ENCODE results near the gene PSMC5.
"Not testable (repeated sequence)": the region's sequence is repeated elsewhere in the genome, so short reads cannot be mapped to it uniquely, and the experiment has no call there.

The PSMC5 gene

GRCh38 chr17:63840591-63841349 lies 13.5 kb downstream of the PSMC5 start:
- DNase-seq (ENCODE audit: low read depth) = no peak

DNA sequence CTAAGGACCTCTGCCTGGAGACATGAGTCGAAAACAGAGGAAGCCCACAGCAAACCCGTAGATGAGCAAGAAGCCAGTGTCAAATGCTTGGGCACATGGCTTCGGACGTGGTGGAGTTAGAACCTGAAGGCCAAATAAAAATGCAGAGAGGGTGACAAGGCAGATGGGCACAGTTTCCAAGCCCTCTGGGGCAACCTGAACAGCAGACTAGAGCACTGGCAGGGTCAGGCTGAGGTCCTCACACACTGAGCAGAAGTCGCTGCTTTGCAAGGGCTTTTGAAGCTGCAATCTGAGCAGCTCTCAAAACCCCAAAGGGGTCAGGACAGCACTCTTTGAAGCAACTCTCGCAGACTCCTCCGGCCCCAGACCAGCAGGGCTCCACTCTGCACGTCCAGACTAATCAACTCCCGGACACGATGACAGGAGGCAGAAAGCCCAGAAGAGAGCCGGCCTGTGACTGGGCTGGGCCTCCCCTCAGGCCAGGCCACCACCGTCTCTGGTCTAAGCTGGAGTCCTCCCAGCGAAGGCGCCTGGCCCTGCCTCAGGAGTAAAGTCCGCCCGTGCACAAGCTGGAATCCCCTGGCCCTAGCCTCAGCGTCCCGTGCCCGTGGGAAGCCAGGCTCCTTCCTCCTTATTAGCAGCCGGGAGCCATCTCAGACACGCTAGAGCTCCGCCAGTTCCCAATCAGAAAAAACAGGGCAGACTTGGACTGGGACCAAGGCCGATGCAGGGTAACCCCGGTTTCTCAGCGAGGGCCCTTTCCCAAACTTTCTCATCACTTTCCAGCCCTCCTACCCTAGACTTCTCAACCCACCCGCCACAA lies 14.3 kb downstream of the PSMC5 start:
- DNase-seq (ENCODE audit: low read depth) = no peak

GRCh38 chr17:63842173-63842539 lies 14.9 kb downstream of the PSMC5 start:
- no peak for DNase-seq (ENCODE audit: low read depth)

DNA sequence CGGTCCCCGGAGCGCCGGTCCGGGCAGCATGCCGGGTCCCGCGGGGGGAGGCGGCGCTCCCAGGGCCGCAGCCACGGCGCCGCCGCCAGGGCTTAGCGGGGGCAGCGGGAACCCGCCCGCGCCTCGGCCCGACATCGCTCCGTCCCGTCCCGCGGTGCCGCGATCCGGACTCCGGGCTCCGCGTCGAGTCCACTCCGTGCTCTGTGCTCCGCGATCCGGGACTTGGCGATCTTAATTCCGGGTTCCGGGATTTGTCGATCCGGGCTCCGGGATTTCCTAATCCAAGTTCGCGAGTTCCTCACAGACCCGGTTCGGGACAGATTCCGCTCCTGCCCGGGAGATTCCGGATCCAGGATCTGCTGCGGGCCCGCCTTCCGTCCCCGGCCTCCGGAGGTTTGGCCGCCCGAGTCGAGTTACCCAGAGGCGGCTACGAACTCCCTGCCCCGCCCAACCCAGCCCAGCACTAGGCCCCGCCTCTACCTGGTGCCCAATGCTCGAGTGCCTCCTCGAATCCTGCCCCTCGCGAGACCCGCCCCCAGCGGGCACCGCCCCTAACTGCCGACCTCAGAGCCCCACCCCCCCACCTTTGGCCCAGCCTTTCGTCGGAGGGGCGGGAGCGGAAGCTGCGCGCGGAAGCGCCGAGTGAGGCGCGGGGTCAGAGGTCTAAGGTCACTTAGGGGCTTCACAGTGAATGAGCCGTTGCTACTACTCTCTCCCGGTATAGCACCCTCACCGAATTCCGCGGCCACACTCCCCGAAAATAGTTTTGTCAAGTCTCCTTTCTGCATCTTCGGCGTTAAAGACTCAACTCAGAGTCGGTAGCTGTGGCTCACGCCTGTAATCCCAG lies 15.5 kb downstream of the PSMC5 start, which contains the start of gene SMARCD2:
Gene SMARCD2, minus strand, starts transcription at position 146 of the 847 bp plus-strand sequence. Its CDS starts 11 bp downstream, at position 135.
- DNase-seq (ENCODE audit: low read depth) = peak; percentile 93

DNA sequence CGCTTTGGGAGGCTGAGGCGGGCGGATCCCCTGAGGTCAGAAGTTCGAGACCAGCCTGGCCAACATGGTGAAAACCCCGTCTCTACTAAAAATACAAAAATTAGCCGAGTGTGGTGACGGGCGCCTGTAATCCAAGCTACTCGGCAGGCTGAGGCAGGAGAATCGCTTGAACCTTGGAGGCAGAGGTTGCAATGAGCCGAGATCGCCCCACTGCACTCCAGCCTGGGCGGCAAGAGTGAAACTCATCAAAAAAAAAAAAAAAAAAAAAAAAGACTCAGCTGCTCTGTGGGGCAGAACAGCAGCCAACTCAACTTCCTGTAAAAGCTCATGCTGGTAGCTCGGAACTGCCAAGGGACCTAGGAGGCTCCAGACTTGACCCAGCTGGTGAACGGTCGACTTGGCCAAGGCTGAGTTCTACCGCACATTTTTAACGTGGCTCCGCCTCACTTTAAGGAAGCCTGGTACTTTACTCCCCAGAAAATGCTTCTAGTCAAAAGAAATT lies 16.2 kb downstream of the PSMC5 start:
- DNase-seq (ENCODE audit: low read depth) = peak; percentile 59

DNA sequence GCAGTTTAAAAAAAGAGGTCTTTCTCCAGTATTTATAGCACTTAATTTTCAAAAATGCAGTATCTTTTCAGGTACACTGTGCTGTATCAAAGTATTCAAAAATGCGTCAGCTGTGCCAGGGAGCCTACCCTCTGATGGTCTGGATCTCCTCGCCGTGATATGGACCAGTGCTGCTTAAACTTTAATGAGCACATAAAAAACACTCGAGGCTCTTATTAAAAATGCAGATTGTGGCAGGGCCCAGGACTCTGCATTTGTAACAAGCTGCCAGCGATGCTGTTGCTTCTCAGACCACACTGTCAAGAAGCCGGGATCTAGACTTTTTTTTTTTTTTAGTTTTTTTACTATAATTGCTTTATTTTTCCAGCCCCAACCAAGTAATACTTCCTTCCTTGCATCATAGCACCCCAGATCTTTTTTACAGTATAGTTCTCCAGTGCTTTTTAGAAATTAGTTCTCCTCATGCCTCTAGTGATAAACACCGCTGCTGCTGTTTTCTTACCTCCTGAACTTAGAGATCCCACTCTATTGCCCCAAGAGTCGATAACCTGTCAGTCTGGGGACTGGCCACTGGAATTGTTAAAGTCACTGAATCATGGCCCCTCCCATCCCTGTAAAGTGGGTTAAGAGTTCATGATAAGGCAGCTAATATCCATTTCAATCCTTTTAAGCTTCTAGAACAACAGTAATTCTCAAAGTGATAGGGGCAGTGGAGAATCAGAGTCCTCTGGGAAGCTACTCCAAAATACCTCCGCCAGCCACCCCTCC lies 16.9 kb downstream of the PSMC5 start:
- no peak for DNase-seq (ENCODE audit: low read depth)

DNA sequence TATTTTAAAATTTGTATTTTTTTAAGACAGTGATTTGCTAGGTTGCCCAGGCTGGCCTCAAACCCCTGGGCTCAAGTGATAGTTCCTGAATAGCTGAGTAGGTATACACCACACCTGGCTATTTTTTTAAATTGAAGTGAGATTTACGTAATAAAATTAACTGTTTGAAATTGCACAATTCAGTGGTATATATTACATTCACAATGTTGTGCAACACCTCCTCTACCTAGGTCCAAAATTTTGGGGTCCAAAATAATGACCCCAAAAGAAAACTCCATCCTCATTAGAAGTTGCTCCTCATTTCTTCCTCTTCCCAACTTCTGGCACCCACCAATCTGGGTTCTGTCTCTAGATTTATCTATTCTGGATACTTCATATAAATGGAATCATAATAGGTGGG lies 18.3 kb downstream of the PSMC5 start:
- DNase-seq (ENCODE audit: low read depth) = no peak

- no peak for DNase-seq (ENCODE audit: low read depth)
Observed at GRCh38 chr17:63847525-63848249, 20.5 kb downstream of the PSMC5 start.

DNA sequence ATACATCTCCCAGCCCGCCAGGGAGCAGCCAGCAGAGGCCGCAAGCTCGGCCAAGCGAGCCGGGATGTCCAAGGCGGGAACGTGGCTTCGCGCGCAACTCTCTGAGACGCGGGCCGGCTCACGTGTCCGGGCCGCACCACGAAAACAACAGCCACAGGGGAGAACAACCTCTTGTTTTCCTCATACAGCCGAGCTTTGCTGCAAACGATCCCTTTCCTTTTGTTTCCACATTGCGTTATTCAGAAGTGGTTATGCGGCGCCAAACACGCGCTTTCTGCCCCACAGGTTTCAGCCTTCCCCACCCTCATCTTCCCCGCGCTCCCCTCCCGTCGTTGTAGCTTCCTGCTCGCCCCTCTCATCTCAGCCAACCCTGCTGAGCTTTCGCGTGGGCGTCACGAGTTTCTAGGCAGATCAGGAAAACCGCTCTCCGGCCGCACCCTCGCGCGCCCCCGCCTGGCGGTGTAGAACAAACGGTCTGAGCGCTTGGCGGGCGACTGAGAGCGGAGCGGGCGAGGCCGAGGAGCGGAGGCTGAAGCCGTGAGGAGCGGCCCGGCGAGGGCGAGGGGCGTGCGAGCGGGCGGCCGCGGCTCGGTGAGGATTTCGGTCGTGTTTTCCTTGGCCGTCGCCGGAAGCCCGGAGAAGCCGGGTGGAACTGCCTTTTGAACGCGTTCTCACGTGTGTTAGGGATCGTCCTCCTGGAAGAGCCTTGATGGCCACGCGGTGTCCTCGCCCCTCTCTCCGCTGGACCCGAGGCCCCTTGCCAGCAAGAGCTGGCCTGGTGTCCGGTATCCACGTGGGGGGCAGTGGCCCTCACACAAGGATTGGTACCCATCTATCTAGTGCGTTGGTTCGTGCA lies 21.8 kb downstream of the PSMC5 start:
- DNase-seq (ENCODE audit: low read depth) = peak; percentile 53

- no peak for DNase-seq (ENCODE audit: low read depth)
Observed at GRCh38 chr17:63850401-63850800, 23.2 kb downstream of the PSMC5 start.

- DNase-seq (ENCODE audit: low read depth) = no peak
Observed at GRCh38 chr17:63853260-63853659, 26.0 kb downstream of the PSMC5 start.

DNA sequence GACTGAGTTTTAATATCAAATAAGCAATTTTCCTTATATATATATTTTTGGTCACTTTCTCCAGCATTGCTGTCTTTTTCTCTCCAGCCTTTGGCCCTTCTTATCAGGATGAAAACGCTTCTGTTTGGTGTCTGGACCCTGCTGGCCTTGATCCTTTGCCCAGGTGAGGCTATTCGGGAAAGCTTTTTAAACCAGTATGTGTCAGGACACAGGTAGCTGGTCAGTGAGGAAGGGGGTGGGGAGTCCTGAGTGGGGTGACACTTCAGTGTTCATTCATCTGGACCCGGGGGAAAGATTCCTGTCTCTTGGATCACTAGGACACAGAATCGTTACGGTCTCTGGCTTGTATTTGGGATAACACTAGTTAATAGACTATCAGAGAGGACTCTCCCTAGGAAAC lies 27.5 kb downstream of the PSMC5 start:
- no peak for DNase-seq (ENCODE audit: low read depth)

DNA sequence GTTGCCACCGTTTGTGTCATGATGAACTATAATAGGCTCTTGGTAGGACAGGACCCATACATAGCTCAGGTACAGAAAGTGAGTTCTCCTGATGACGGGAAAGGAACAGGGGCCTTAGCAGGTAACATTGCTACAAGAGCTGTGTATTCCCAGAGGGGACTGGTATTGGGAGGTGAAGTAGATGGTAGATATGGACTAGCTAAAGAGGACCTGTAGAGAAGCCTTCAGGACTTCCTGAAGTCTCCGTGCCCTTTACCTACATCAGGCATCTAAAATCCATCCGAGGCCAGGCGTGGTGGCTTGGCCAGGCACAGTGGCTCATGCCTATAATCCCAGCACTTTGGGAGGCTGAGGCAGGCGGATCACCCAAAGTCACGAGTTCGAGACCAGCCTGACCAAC lies 28.0 kb downstream of the PSMC5 start:
- no peak for DNase-seq (ENCODE audit: low read depth)

DNA sequence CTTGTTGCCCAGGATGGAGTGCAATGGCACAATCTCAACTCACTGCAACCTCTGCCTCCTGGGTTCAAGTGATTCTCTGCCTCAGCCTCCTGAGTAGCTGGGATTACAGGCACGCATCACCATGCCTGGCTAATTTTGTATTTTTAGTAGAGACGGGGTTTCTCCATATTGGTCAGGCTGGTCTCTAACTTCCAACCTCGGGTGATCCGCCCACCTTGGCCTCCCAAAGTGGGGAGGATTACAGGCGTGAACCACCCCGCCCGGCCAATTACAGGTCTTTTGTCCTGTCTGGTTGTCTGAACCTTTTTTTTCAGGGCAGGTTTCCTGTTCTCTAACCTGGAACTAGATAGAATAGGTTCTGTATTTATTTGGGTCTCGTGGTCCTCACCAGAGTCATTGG lies 29.2 kb downstream of the PSMC5 start:
- not testable (repeated sequence) for DNase-seq (ENCODE audit: low read depth)

DNA sequence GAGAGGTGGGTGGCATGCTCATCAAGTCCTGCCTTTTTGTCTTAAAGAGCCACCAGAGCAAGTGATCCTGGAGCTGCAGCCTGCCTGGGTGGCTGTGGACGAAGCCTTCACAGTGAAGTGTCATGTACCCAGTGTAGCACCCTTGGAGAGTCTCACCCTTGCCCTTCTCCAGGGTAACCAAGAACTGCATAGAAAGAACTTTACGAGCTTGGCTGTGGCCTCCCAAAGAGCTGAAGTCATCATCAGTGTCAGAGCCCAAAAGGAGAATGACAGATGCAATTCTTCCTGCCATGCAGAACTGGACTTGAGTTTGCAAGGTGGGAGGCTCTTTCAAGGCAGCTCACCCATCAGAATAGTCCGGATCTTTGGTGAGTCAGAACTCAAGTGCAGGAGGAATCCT lies 32.0 kb downstream of the PSMC5 start:
- DNase-seq (ENCODE audit: low read depth) = no peak

DNA sequence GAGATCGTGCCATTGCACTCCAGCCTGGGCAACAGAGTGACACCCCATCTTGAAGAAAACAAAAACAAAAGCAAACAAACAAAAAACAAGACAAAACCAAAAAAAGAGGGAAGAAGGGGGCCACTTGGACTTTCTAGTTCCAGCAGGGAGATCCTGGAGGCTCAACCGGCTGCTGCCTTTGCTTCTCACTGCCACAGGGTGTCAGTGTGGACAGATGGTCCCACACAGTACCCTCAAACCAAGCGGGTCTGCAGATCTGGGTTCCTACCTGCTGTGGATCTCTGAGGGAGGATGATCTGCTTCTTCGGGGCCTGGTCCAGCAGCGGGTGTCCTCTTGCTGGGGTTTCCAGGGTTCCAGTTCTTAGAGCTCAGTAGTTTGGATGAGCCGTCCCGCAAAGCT lies 39.4 kb downstream of the PSMC5 start:
- DNase-seq (ENCODE audit: low read depth) = not testable (repeated sequence)

DNA sequence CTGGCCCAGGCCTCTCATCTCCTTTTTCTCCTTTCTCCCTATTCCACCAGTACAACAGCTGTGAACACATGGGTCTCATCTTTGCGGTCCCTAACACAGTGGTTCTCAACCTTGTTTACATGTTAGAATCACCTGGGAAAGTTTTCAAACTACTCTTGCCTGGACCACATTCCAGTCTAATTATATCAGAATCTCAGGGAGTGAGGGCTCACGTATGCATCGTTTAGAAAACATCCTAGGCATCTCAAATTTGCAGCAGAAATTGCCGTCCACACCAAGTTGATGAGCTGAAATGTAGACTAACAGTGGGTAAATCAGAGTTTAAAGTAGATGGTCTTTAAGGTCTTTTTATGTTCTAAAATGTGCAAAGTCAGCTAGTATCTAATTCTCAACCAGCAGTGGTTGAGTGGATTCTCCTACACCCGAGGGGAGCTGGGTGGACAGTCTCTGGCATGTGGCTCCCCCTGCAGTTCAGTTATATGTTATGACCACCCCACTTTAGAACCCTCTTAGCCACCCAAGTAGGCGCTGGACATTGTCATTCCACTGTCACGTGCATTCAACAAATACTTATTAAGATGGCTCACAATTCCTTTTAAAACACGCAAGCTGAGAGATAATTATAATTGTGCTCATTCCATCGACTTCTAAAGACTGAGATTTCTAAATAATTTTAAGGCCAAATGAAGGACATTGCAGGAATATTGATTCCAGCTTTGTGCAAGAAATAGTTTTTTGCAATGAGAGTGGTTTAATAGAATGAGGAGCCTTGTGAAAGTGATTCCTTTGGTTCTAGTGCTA lies 42.5 kb downstream of the PSMC5 start:
- DNase-seq (ENCODE audit: low read depth) = not testable (repeated sequence)

GRCh38 chr17:63870292-63870665 lies 43.0 kb downstream of the PSMC5 start:
- not testable (repeated sequence) for DNase-seq (ENCODE audit: low read depth)

Measured in GM04503 (cell line).